Measurements from ENCODE around the gene FAM20B. TPM values are rescaled to one million over a fixed set of nuclear protein-coding genes. Genes with fewer than 3 reads are reported as not detected.

The FAM20B gene
- total and polyA plus RNA-seq, 2 experiments from 2014 or later: 5.3 to 22.5 TPM

DNA sequence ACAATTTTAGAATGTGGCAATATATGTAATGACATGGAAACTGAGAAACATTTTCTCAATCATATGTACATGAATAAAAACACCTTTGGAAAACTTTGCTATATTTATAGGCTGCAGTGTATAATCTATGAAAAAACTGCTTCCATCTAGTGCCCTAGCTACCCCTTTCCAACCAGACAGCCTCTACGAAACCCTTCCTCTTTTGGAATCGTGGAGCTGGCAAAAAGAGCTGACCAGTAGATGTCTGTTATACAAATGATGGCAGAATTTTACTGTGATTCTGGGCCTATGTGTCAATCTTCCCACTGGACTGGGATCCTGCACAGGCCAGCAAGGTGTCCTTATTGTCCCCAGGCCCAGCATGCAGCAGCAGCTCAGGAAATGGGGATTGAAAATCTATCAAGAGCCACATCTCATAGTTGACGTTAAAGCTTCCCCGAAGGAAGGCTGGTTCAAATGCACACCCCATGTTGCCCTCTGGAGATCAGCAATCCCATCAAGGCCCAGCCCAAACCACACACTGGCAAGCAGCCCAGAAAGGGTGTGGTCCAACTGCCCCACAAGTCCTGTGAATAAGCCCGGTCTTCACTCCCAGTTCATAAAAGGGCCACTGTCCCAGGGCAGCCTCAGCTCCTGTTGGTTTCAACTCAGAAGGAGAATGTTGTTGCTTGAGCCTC lies 8.8 kb upstream of the FAM20B start:
- no peak overlapping the region for H3K4me3 Mint-ChIP-seq

More for the DNA sequence above, 8.8 kb upstream of the FAM20B start:
- no peaks in the 10 kb centered on the region for H4K20me1 ChIP-seq (replicated peaks; ENCODE audit: insufficient read depth)
- H3K27me3 ChIP-seq (ENCODE audit: insufficient read depth): no peaks in the 10 kb centered on the region
- H3K4me1 ChIP-seq (ENCODE audit: insufficient read depth): no peaks in the 10 kb centered on the region
- no peaks in the 10 kb centered on the region; the same call in 2 of the 3 replicates for H3K4me1 Mint-ChIP-seq
- H3K9me2 ChIP-seq (ENCODE audit: insufficient read depth): no peaks in the 10 kb centered on the region; the same call in 1 of the 2 replicates
- no peak for ATAC-seq
- H3K27ac Mint-ChIP-seq: no peak overlapping the region
- H3K4me2 ChIP-seq: no peak overlapping the region
- H3K9me3 Mint-ChIP-seq: no peaks in the 10 kb centered on the region
- no peaks in the 10 kb centered on the region for H3K36me3 ChIP-seq (ENCODE audit: insufficient read depth)
- H3K4me3 ChIP-seq: no peak overlapping the region
- no peak for DNase-seq (ENCODE audit: low spot score)
- TF ChIP-seq NANOG (IDR thresholded peaks at IDR 0.05; ENCODE audit: borderline replicate concordance) (no peak), EZH2 (IDR thresholded peaks at IDR 0.05; ENCODE audit: low read depth, unreplicated experiment) (no peak), STAT1 (IDR thresholded peaks at IDR 0.05; ENCODE audit: unreplicated experiment) (no peak), ZNF114 (CRISPR knock-in tag; IDR thresholded peaks at IDR 0.05) (no peak), POLR2AphosphoS5 (IDR thresholded peaks at IDR 0.05; ENCODE audit: low read depth) (no peak), EZH2phosphoT487 (IDR thresholded peaks at IDR 0.05; ENCODE audit: unreplicated experiment) (no peak)
- TF ChIP-seq, protein P1, sequence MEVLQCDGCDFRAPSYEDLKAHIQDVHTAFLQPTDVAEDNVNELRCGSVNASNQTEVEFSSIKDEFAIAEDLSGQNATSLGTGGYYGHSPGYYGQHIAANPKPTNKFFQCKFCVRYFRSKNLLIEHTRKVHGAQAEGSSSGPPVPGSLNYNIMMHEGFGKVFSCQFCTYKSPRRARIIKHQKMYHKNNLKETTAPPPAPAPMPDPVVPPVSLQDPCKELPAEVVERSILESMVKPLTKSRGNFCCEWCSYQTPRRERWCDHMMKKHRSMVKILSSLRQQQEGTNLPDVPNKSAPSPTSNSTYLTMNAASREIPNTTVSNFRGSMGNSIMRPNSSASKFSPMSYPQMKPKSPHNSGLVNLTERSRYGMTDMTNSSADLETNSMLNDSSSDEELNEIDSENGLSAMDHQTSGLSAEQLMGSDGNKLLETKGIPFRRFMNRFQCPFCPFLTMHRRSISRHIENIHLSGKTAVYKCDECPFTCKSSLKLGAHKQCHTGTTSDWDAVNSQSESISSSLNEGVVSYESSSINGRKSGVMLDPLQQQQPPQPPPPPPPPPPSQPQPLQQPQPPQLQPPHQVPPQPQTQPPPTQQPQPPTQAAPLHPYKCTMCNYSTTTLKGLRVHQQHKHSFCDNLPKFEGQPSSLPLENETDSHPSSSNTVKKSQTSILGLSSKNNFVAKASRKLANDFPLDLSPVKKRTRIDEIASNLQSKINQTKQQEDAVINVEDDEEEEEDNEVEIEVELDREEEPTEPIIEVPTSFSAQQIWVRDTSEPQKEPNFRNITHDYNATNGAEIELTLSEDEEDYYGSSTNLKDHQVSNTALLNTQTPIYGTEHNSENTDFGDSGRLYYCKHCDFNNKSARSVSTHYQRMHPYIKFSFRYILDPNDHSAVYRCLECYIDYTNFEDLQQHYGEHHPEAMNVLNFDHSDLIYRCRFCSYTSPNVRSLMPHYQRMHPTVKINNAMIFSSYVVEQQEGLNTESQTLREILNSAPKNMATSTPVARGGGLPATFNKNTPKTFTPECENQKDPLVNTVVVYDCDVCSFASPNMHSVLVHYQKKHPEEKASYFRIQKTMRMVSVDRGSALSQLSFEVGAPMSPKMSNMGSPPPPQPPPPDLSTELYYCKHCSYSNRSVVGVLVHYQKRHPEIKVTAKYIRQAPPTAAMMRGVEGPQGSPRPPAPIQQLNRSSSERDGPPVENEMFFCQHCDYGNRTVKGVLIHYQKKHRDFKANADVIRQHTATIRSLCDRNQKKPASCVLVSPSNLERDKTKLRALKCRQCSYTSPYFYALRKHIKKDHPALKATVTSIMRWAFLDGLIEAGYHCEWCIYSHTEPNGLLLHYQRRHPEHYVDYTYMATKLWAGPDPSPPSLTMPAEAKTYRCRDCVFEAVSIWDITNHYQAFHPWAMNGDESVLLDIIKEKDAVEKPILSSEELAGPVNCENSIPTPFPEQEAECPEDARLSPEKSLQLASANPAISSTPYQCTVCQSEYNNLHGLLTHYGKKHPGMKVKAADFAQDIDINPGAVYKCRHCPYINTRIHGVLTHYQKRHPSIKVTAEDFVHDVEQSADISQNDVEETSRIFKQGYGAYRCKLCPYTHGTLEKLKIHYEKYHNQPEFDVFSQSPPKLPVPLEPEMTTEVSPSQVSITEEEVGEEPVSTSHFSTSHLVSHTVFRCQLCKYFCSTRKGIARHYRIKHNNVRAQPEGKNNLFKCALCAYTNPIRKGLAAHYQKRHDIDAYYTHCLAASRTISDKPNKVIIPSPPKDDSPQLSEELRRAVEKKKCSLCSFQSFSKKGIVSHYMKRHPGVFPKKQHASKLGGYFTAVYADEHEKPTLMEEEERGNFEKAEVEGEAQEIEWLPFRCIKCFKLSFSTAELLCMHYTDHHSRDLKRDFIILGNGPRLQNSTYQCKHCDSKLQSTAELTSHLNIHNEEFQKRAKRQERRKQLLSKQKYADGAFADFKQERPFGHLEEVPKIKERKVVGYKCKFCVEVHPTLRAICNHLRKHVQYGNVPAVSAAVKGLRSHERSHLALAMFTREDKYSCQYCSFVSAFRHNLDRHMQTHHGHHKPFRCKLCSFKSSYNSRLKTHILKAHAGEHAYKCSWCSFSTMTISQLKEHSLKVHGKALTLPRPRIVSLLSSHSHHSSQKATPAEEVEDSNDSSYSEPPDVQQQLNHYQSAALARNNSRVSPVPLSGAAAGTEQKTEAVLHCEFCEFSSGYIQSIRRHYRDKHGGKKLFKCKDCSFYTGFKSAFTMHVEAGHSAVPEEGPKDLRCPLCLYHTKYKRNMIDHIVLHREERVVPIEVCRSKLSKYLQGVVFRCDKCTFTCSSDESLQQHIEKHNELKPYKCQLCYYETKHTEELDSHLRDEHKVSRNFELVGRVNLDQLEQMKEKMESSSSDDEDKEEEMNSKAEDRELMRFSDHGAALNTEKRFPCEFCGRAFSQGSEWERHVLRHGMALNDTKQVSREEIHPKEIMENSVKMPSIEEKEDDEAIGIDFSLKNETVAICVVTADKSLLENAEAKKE (CRISPR knock-in tag; IDR thresholded peaks at IDR 0.05): no peak
- TF ChIP-seq, protein P2, sequence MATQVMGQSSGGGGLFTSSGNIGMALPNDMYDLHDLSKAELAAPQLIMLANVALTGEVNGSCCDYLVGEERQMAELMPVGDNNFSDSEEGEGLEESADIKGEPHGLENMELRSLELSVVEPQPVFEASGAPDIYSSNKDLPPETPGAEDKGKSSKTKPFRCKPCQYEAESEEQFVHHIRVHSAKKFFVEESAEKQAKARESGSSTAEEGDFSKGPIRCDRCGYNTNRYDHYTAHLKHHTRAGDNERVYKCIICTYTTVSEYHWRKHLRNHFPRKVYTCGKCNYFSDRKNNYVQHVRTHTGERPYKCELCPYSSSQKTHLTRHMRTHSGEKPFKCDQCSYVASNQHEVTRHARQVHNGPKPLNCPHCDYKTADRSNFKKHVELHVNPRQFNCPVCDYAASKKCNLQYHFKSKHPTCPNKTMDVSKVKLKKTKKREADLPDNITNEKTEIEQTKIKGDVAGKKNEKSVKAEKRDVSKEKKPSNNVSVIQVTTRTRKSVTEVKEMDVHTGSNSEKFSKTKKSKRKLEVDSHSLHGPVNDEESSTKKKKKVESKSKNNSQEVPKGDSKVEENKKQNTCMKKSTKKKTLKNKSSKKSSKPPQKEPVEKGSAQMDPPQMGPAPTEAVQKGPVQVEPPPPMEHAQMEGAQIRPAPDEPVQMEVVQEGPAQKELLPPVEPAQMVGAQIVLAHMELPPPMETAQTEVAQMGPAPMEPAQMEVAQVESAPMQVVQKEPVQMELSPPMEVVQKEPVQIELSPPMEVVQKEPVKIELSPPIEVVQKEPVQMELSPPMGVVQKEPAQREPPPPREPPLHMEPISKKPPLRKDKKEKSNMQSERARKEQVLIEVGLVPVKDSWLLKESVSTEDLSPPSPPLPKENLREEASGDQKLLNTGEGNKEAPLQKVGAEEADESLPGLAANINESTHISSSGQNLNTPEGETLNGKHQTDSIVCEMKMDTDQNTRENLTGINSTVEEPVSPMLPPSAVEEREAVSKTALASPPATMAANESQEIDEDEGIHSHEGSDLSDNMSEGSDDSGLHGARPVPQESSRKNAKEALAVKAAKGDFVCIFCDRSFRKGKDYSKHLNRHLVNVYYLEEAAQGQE (IDR thresholded peaks at IDR 0.05; ENCODE audit: unreplicated experiment): no peak
- TF ChIP-seq, protein P3, sequence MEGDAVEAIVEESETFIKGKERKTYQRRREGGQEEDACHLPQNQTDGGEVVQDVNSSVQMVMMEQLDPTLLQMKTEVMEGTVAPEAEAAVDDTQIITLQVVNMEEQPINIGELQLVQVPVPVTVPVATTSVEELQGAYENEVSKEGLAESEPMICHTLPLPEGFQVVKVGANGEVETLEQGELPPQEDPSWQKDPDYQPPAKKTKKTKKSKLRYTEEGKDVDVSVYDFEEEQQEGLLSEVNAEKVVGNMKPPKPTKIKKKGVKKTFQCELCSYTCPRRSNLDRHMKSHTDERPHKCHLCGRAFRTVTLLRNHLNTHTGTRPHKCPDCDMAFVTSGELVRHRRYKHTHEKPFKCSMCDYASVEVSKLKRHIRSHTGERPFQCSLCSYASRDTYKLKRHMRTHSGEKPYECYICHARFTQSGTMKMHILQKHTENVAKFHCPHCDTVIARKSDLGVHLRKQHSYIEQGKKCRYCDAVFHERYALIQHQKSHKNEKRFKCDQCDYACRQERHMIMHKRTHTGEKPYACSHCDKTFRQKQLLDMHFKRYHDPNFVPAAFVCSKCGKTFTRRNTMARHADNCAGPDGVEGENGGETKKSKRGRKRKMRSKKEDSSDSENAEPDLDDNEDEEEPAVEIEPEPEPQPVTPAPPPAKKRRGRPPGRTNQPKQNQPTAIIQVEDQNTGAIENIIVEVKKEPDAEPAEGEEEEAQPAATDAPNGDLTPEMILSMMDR (conservative IDR thresholded peaks at IDR 0.05; ENCODE audit: low read depth in 2 of 2): no peak
- TF ChIP-seq, protein P4, sequence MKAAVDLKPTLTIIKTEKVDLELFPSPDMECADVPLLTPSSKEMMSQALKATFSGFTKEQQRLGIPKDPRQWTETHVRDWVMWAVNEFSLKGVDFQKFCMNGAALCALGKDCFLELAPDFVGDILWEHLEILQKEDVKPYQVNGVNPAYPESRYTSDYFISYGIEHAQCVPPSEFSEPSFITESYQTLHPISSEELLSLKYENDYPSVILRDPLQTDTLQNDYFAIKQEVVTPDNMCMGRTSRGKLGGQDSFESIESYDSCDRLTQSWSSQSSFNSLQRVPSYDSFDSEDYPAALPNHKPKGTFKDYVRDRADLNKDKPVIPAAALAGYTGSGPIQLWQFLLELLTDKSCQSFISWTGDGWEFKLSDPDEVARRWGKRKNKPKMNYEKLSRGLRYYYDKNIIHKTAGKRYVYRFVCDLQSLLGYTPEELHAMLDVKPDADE (IDR thresholded peaks at IDR 0.05): no peak
- no peaks in the 10 kb centered on the region for H3K27me3 Mint-ChIP-seq (ENCODE audit: insufficient read depth, low read depth, poor library complexity)
- no peak overlapping the region for H3K27ac ChIP-seq (ENCODE audit: low read depth)
- no peaks in the 10 kb centered on the region for H3F3A ChIP-seq (replicated peaks; ENCODE audit: low read depth)
- H3K79me2 ChIP-seq (replicated peaks; ENCODE audit: insufficient read depth): no peaks in the 10 kb centered on the region
- H3K36me3 Mint-ChIP-seq (ENCODE audit: low read depth): no peaks in the 10 kb centered on the region
- peak overlapping the region; percentile 59; the same call in 1 of the 2 replicates for H2AFZ ChIP-seq

Measured in GM23338 (cell line).